ENCODE data around the gene TUBA3E. TPM values are rescaled to one million over a fixed set of nuclear protein-coding genes. Genes with fewer than 3 reads are reported as not detected.

The TUBA3E gene
- total and polyA plus RNA-seq, 2 of the 13 experiments (the other 11 are each of a cell fraction or from before 2014, with no cell fraction given) = not detected

DNA sequence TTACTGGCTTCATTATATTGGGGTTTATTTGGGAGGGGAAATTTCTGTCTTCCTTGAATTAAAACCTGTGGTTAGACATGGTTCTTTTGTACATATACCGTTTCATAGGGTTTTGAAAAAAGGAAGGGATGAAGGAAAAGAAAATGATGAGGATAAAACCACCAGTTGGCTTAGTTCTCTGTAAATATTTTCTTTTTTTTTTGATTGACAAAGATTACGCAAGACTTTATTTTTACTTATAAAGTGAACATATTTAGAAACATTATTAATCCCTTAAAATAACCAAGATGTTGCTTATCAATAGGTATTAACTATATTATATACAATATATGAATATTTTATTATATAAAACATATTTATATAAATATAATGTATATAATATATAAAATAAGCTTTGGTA, 45.1 kb upstream of the TUBA3E start:
- WGBS (ENCODE audit: low lambda C conversion rate) = 44% methylated on average over 2 of the region's 2 CpGs
- no peak overlapping the region for H3K27ac ChIP-seq (ENCODE audit: extremely low read length, insufficient read depth, low read length)
- no peak overlapping the region for H3K4me2 ChIP-seq (ENCODE audit: low read depth, low read length)
- H3K27me3 ChIP-seq (ENCODE audit: control insufficient read depth in 1 of 2, insufficient read depth in 2 of 2, low read length in 2 of 2) = peaks cover under 1 to 8% of the 10 kb centered on the region in 2 experiments; a peak in 2 of 5 replicates
- ChIA-PET POLR2A (no interaction called here), CTCF (ENCODE audit: low intra/inter-chr PET ratio, low total read pairs) (no interaction called here)
- no peak overlapping the region for H2AFZ ChIP-seq (ENCODE audit: low read length)
- H3K9ac ChIP-seq (ENCODE audit: insufficient read depth, low read depth, low read length) = no peak overlapping the region
- no peaks in the 10 kb centered on the region for H3K9me3 ChIP-seq (ENCODE audit: low read length)
- no peaks in the 10 kb centered on the region for H3K36me3 ChIP-seq (replicated peaks in 1 of 2; ENCODE audit: control insufficient read depth in 1 of 2, insufficient read depth in 2 of 2, low read length in 2 of 2)
- no TSS peak for BruUV-seq (replicated peaks)
- no peak overlapping the region for H3K4me3 ChIP-seq (replicated peaks in 1 of 3; ENCODE audit: insufficient read depth in 1 of 3, low read depth in 2 of 3, low read length in 3 of 3)
- peaks cover 8% of the 10 kb centered on the region; the same call in 1 of the 2 replicates for H3K4me1 ChIP-seq (ENCODE audit: insufficient read depth, low read length)
- FAIRE-seq (no peak), DNase-seq (ENCODE audit: low spot score) (no peak), ATAC-seq (no peak)
- H4K20me1 ChIP-seq (ENCODE audit: insufficient read depth, low read length) = no peaks in the 10 kb centered on the region
- TF ChIP-seq CBX5 (CRISPR knock-in tag; IDR thresholded peaks at IDR 0.05; ENCODE audit: borderline replicate concordance) (no peak), ZNF878 (CRISPR knock-in tag; IDR thresholded peaks at IDR 0.05) (no peak), PBX2 (CRISPR knock-in tag; IDR thresholded peaks at IDR 0.05) (no peak), ZNF292 (CRISPR knock-in tag; IDR thresholded peaks at IDR 0.05; ENCODE audit: borderline replicate concordance, low read depth) (no peak), CEBPB (IDR thresholded peaks at IDR 0.05; ENCODE audit: borderline replicate concordance, low read depth, low read length) (peak; percentile 37; the same call in 1 of the 2 replicates), ZNF251 (CRISPR knock-in tag; IDR thresholded peaks at IDR 0.05) (no peak), REPIN1 (CRISPR knock-in tag; IDR thresholded peaks at IDR 0.05; ENCODE audit: borderline replicate concordance, low read depth) (no peak)
- TF ChIP-seq, protein P1, sequence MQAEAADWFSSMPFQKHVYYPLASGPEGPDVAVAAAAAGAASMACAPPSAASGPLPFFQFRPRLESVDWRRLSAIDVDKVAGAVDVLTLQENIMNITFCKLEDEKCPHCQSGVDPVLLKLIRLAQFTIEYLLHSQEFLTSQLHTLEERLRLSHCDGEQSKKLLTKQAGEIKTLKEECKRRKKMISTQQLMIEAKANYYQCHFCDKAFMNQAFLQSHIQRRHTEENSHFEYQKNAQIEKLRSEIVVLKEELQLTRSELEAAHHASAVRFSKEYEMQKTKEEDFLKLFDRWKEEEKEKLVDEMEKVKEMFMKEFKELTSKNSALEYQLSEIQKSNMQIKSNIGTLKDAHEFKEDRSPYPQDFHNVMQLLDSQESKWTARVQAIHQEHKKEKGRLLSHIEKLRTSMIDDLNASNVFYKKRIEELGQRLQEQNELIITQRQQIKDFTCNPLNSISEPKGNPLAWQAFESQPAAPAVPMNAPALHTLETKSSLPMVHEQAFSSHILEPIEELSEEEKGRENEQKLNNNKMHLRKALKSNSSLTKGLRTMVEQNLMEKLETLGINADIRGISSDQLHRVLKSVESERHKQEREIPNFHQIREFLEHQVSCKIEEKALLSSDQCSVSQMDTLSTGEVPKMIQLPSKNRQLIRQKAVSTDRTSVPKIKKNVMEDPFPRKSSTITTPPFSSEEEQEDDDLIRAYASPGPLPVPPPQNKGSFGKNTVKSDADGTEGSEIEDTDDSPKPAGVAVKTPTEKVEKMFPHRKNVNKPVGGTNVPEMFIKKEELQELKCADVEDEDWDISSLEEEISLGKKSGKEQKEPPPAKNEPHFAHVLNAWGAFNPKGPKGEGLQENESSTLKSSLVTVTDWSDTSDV (CRISPR knock-in tag; IDR thresholded peaks at IDR 0.05) = no peak
- H3K79me2 ChIP-seq (ENCODE audit: insufficient read depth, low read length) = no peaks in the 10 kb centered on the region
- intact Hi-C loops (cut with micrococcal nuclease; ENCODE audit: unreplicated experiment) (no loop called here), in situ Hi-C loops (cut with HindIII; ENCODE audit: extremely low pct_ligation_motif_present, low pct_unique_long_range_greater_than_20kb) (no loop called here)

Measured in HepG2 (cell line).